A549 (cell line): Measurements from ENCODE around the gene PPP2R2C.

ENCODE experiments used
- CEBPB ChIP-seq, 2 experiments: fragments of >200 bp in 1 of 2; sonication (Bioruptor Twin) in 1 of 2; formaldehyde crosslinking in 1 of 2; IDR thresholded peaks; 2 replicates each; pipeline ENCODE4 v1.6.1; 2012 to 2016
- TF ChIP-seq, protein P1 (sequence below): fragments of >200 bp; sonication (Bioruptor Twin); formaldehyde crosslinking; IDR thresholded peaks from 3 replicates; pipeline ENCODE4 v1.5.1; 2016

DNA sequence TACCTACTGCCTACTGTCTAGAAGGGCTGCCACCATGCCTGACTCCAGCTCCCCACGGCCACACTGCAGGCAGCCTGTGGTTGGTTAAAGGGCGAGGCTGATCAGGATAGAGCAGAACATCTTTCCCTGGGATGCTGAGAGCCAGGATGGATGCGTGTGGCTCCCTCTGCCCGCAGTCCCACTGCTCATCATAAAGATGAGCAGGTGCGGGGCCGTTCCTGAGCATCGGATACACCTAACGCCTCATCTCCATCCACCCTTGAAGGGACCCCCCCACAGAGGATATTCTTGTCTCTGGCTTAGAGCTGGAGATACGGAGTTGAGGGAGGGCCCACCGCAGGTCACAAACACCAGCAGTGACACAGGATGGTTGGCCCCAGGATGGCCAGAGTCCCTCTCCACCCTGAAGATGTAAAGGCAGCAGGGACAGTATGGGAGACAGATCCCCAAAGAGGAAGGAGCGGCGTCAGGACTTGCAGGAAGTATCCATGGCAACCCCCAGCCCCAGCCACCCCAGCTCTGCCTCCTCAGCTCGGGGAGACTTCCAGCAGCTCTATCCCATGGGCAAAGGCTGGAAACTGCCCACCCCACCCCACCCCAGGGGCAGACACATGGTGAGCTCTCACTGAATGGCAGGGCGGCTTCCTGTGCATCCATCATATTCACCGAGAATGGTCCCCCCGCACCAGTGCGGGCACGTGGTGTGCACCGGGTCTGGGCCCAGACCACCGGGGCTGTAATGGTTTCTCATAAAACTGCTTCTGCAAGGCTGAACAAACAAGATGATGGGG, 19.3 kb downstream of the PPP2R2C start:
- TF ChIP-seq CEBPB (IDR thresholded peaks at IDR 0.05), result no peak
- TF ChIP-seq, protein P1, sequence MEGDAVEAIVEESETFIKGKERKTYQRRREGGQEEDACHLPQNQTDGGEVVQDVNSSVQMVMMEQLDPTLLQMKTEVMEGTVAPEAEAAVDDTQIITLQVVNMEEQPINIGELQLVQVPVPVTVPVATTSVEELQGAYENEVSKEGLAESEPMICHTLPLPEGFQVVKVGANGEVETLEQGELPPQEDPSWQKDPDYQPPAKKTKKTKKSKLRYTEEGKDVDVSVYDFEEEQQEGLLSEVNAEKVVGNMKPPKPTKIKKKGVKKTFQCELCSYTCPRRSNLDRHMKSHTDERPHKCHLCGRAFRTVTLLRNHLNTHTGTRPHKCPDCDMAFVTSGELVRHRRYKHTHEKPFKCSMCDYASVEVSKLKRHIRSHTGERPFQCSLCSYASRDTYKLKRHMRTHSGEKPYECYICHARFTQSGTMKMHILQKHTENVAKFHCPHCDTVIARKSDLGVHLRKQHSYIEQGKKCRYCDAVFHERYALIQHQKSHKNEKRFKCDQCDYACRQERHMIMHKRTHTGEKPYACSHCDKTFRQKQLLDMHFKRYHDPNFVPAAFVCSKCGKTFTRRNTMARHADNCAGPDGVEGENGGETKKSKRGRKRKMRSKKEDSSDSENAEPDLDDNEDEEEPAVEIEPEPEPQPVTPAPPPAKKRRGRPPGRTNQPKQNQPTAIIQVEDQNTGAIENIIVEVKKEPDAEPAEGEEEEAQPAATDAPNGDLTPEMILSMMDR, result no peak
